PC-3 (cell line): ENCODE data around the gene ASF1A. TPM values are rescaled to one million over a fixed set of nuclear protein-coding genes. Genes with fewer than 3 reads are reported as not detected.

ENCODE experiments used
- ATAC-seq: fragments of 200-7000 bp; cut with Tn5 transposase; 2 replicates; pipeline ENCODE4 v1.9.1; 2020; ENCODE audit warnings: mild to moderate bottlenecking, moderate library complexity
- BruUV-seq: library from RNA; stranded (reverse); fragments of 400-500 nt; replicated peaks from 2 replicates; lab custom pipeline; 2021; lab: Mats Ljungman, UMichigan
- CTCF ChIA-PET: fragments of 300-600 bp; sonication (Branson Sonifier 250); formaldehyde crosslinking; loops from one replicate; lab custom pipeline; 2022; ENCODE audit warnings: antibody characterized with exemption; lab: Charles Lee
- POLR2A ChIA-PET: fragments of 300-600 bp; sonication (Branson Sonifier 250); formaldehyde crosslinking; loops from one replicate; lab custom pipeline; 2022; ENCODE audit warnings: antibody characterized with exemption; ENCODE audit not compliant: unreplicated experiment; lab: Charles Lee
- DNase-seq: peaks from one replicate; pipeline ENCODE4 v3.0.0-alpha.2; 2015
- H2AFZ ChIP-seq: fragments of 300-600 bp; sonication (generic); 2 replicates; pipeline ENCODE4 v1.6.0; 2016; ENCODE audit warnings: antibody characterized with exemption, low read length
- H3F3A ChIP-seq: fragments of 300-600 bp; sonication (generic); one replicate; pipeline ENCODE4 v1.6.0; 2017; ENCODE audit warnings: antibody characterized with exemption, low read length, control low read depth, mild to moderate bottlenecking; ENCODE audit not compliant: unreplicated experiment
- H3K27ac ChIP-seq: fragments of 300-600 bp; sonication (generic); 2 replicates; pipeline ENCODE4 v1.5.1; 2016; ENCODE audit warnings: mild to moderate bottlenecking, low read length
- H3K27me3 ChIP-seq: fragments of 300-600 bp; sonication (generic); 2 replicates; pipeline ENCODE4 v1.6.1; 2016; ENCODE audit warnings: low read length, mixed read lengths
- H3K36me3 ChIP-seq: fragments of 300-600 bp; sonication (generic); 2 replicates; pipeline ENCODE4 v1.6.1; 2016; ENCODE audit warnings: low read depth, mixed run types, low read length, mixed read lengths
- H3K4me1 ChIP-seq: fragments of 300-600 bp; sonication (generic); 2 replicates; pipeline ENCODE4 v1.5.1; 2016; ENCODE audit warnings: low read length; ENCODE audit not compliant: insufficient read depth
- H3K4me2 ChIP-seq: fragments of 300-600 bp; sonication (generic); 2 replicates; pipeline ENCODE4 v1.6.0; 2016; ENCODE audit warnings: low read length
- H3K4me3 ChIP-seq: fragments of 300-600 bp; sonication (generic); 2 replicates; pipeline ENCODE4 v1.5.1; 2016; ENCODE audit warnings: mild to moderate bottlenecking, low read length, mixed read lengths
- H3K79me2 ChIP-seq: fragments of 300-600 bp; sonication (generic); 2 replicates; pipeline ENCODE4 v1.6.1; 2017; ENCODE audit warnings: low read length, mixed read lengths
- H3K9ac ChIP-seq: fragments of 300-600 bp; sonication (generic); 2 replicates; pipeline ENCODE4 v1.6.0; 2016; ENCODE audit warnings: mild to moderate bottlenecking, low read length
- H3K9me2 ChIP-seq: fragments of 300-600 bp; sonication (generic); replicated peaks from 2 replicates; pipeline ENCODE4 v1.6.1; 2016; ENCODE audit warnings: mixed run types, low read length, mixed read lengths
- H3K9me3 ChIP-seq: fragments of 300-600 bp; sonication (generic); 2 replicates; pipeline ENCODE4 v1.6.1; 2016; ENCODE audit warnings: low read length, mixed read lengths
- H4K20me1 ChIP-seq: fragments of 300-600 bp; sonication (generic); 2 replicates; pipeline ENCODE4 v1.6.1; 2016; ENCODE audit warnings: low read length, mixed read lengths
- EZH2 ChIP-seq: fragments of 300-600 bp; sonication (generic); IDR thresholded peaks from one replicate; pipeline ENCODE4 v1.6.1; 2017; ENCODE audit warnings: antibody characterized with exemption, mild to moderate bottlenecking, low read length; ENCODE audit not compliant: unreplicated experiment
- EZH2phosphoT487 ChIP-seq: fragments of 300-600 bp; sonication (generic); IDR thresholded peaks from 2 replicates; pipeline ENCODE4 v1.6.1; 2018; ENCODE audit warnings: mild to moderate bottlenecking, antibody characterized with exemption, low read length, borderline replicate concordance
- intact Hi-C: fragments of 100-400 bp; cut with micrococcal nuclease; formaldehyde crosslinking; loops from 2 replicates; pipeline ENCODE4 v1.9.0; 2023
- total RNA-seq: library from RNA; depleted of rRNA; stranded (reverse); fragments of >200 nt; gene quantifications from 2 replicates; pipeline ENCODE4 v1.2.3, GENCODE V29; 2014
- TF ChIP-seq, protein P1 (sequence below): fragments of 300-600 bp; sonication (generic); conservative IDR thresholded peaks from 2 replicates; pipeline ENCODE4 v1.5.1; 2017; ENCODE audit warnings: antibody characterized with exemption, low read depth, mild to moderate bottlenecking, low read length

Gene ASF1A
- total RNA-seq, 1 experiment from 2014 or later = 25.0 TPM

DNA sequence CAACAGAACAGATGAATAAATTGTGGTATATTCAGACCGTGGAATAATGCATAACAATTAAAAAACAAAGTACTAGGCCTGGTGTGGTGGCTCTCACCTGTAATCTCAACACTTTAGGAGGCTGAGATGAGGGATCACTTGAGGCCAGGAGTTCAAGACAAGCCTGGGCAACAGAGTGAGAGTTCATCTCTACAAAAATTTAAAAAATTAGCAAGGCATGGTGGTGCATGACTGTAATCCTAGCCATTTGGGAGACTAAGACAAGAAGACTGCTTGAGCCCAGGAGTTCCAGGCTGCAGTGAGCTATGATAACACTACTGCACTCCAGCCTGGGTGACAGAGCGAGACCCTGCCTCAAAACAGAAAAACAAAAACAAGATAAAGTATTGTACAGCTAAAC lies 16.1 kb upstream of the ASF1A start:
- Histone ChIP-seq H3K27me3 (no peaks in the 10 kb centered on the region), H3K9ac (no peak overlapping the region), H3K9me2 (no peaks in the 10 kb centered on the region), H3K36me3 (no peaks in the 10 kb centered on the region), H3K27ac (peak overlapping the region; percentile 98; the same call in 1 of the 2 replicates), H3K4me1 (peaks cover 33% of the 10 kb centered on the region), H3K4me3 (no peak overlapping the region), H3K9me3 (no peaks in the 10 kb centered on the region), H3K4me2 (no peak overlapping the region), H4K20me1 (no peaks in the 10 kb centered on the region), H3K79me2 (peaks cover 20% of the 10 kb centered on the region), H2AFZ (no peak overlapping the region), H3F3A (peaks cover 3% of the 10 kb centered on the region)
- ChIA-PET POLR2A (no interaction called here), CTCF (no interaction called here)
- DNase-seq = no peak
- TF ChIP-seq EZH2 (no peak), EZH2phosphoT487 (no peak)
- TF ChIP-seq, protein P1, sequence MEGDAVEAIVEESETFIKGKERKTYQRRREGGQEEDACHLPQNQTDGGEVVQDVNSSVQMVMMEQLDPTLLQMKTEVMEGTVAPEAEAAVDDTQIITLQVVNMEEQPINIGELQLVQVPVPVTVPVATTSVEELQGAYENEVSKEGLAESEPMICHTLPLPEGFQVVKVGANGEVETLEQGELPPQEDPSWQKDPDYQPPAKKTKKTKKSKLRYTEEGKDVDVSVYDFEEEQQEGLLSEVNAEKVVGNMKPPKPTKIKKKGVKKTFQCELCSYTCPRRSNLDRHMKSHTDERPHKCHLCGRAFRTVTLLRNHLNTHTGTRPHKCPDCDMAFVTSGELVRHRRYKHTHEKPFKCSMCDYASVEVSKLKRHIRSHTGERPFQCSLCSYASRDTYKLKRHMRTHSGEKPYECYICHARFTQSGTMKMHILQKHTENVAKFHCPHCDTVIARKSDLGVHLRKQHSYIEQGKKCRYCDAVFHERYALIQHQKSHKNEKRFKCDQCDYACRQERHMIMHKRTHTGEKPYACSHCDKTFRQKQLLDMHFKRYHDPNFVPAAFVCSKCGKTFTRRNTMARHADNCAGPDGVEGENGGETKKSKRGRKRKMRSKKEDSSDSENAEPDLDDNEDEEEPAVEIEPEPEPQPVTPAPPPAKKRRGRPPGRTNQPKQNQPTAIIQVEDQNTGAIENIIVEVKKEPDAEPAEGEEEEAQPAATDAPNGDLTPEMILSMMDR = no peak
- no peak for ATAC-seq
- no TSS peak for BruUV-seq
- intact Hi-C loops = loop anchor here (2.0 kb wide), 1 partner anchor 15 kb away; no protein-coding TSS in a partner anchor

DNA sequence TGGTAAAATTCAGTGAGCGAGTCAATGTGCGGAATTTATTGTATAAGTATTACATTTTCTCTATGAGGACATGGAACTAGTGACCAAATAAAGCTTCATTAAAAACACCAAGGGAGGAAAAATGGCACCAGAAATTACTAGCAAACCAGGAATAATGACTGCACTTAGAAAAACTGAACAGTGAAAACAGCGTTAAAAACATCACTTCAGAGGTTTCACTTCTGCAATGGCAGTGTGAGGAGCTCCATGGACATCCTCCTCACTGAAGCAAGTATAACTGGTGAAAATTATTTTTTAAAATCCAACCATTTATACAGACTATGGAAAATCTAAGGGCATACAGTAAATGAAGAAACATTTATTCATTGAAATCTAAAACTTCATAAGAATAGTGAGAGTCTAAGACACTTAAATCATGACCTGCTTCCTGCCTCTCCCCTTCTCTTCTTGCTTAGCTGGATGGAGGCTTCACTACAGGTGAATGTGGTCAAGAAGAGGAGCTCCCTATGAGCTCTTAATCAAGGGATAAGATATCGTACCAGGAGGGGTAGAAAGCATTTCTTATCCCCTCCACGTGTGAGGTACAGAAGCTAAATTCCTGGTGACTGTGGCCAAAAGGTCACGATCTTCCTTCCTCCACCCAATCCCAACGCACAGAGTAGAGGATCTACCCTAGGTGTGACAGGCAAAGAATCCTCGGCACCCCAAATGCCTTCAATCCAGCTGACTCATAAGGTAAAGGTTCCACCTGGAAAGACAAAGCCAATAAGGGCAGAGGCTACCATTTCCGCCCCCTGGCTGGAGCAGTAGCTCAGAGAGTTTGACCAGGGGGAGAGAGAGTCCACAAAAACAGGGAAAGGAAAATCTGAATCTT lies 12.3 kb upstream of the ASF1A start:
- Histone ChIP-seq H3K27me3 (no peaks in the 10 kb centered on the region), H2AFZ (no peak overlapping the region), H3K4me1 (peaks cover 20% of the 10 kb centered on the region), H3K27ac (no peak overlapping the region), H4K20me1 (no peaks in the 10 kb centered on the region), H3K9ac (no peak overlapping the region), H3K9me2 (no peaks in the 10 kb centered on the region), H3K4me2 (no peak overlapping the region), H3K79me2 (peaks cover 15% of the 10 kb centered on the region), H3F3A (no peaks in the 10 kb centered on the region), H3K36me3 (no peaks in the 10 kb centered on the region), H3K9me3 (no peaks in the 10 kb centered on the region), H3K4me3 (no peak overlapping the region)
- no TSS peak for BruUV-seq
- TF ChIP-seq, protein P1 = no peak
- TF ChIP-seq EZH2phosphoT487 (no peak), EZH2 (no peak)
- ChIA-PET CTCF (no interaction called here), POLR2A (no interaction called here)
- intact Hi-C loops = no loop called here
- DNase-seq = no peak
- ATAC-seq = no peak
